ENCODE results near the gene USP2.

USP2 gene

DNA sequence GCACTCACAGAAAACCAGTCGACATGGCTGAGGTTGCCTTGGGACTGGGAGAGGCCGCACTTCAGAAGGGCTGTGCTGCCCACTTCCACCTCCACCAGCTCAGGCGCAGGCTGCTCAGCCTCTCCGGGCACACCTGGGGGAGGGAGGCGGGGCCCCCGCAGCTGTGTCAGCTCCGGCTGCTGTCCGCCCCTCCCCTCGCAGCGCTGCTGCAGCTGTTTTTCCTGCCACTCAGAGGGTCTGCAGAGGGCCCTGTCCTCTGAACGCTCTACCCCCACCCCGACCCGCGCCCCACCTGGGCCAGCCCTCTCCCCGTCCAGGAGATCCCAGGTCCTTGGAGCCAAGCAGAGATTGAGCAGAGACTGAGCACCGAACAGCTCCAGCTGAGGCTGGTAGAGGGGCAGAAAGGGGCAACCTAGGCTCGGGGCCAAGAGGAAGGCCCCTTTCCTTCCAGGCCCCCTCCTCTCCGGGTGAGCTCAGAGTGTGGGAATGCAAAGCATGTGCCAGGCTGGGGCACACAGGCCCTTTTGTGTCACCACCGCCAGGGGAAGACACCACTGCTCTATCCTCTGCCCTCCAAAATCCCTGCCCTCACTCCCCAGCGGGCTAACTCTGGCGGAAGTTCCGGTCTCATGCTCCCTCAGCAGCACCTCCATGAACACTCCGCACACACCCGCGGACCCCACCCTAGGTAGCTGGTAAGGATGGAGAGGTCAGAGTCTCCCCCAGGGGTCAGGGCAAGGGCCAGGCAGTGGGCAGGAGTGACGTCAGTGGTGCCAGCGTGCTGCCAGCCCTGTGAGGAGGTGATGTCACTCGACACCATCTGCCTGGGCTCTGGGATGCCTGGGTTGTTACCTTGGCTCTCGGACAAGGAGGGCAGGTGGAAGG lies 66.1 kb downstream of the USP2 start:
- peak overlapping the region; percentile 41; the same call in 1 of the 2 replicates for H3K9ac ChIP-seq (ENCODE audit: low read depth, low read length)
- H3K27me3 ChIP-seq (ENCODE audit: insufficient read depth, low read length) = peaks cover 61% of the 10 kb centered on the region
- H3K27ac ChIP-seq (ENCODE audit: low read length) = no peak overlapping the region
- peaks cover 27% of the 10 kb centered on the region for H3K4me1 ChIP-seq (ENCODE audit: insufficient read depth, low read length)
- no peaks in the 10 kb centered on the region for H3K36me3 ChIP-seq (ENCODE audit: insufficient read depth, low read depth, low read length)
- no peaks in the 10 kb centered on the region for H3K9me3 ChIP-seq (ENCODE audit: insufficient read depth, low read depth, low read length)
- peak overlapping the region; percentile 69 for H3K4me3 ChIP-seq (ENCODE audit: low read length)

DNA sequence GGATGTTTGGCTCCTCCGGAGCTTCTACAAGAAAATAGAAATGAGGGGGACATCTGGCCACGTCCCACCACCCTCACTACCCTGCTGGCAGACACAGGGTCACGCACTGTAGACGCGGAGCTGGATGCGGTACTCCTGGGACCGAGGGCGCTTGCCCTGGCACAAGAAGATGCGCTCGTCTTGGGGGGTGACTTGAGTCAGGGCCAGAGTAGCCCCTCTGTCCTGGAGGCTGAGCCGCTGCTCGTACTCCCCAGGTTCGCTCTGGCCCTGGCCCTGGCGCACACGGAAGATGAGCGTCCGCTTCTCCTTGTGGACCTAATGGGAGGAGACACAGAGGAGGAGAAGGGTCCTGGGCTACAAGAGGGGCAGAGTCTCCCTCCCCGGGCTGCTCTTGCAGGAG lies 66.8 kb downstream of the USP2 start:
- H3K9ac ChIP-seq (ENCODE audit: low read depth, low read length) = no peak overlapping the region
- H3K4me1 ChIP-seq (ENCODE audit: insufficient read depth, low read length) = peaks cover 23% of the 10 kb centered on the region
- H3K27me3 ChIP-seq (ENCODE audit: insufficient read depth, low read length) = peaks cover 56% of the 10 kb centered on the region
- H3K36me3 ChIP-seq (ENCODE audit: insufficient read depth, low read depth, low read length) = no peaks in the 10 kb centered on the region
- no peaks in the 10 kb centered on the region for H3K9me3 ChIP-seq (ENCODE audit: insufficient read depth, low read depth, low read length)
- peak overlapping the region; percentile 69 for H3K4me3 ChIP-seq (ENCODE audit: low read length)
- H3K27ac ChIP-seq (ENCODE audit: low read length) = no peak overlapping the region

DNA sequence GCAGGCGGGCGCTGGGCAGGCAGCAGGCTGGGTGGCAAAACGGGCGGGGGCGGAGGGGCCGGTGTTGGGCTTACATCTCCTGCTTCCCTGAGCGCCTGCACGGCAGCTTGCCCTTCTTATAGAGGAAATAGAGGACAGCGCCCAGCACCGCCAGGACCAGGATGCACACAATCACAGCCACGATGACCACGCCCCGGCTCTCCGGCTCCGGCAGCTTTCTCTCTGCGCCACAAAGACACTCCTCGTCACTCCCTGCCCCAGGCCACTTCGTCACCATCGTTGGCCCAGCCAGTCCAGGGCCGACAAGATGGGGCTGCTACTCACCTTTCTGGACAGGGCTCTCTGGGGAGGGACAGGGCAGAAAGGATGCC lies 70.8 kb downstream of the USP2 start:
- Histone ChIP-seq H3K4me1 (ENCODE audit: insufficient read depth, low read length) (peaks cover 5% of the 10 kb centered on the region; the same call in 1 of the 2 replicates), H3K27me3 (ENCODE audit: insufficient read depth, low read length) (peaks cover 17% of the 10 kb centered on the region), H3K9ac (ENCODE audit: low read depth, low read length) (no peak overlapping the region), H3K9me3 (ENCODE audit: insufficient read depth, low read depth, low read length) (no peaks in the 10 kb centered on the region), H3K4me3 (ENCODE audit: low read length) (no peak overlapping the region), H3K27ac (ENCODE audit: low read length) (no peak overlapping the region), H3K36me3 (ENCODE audit: insufficient read depth, low read depth, low read length) (peaks cover 22% of the 10 kb centered on the region)

DNA sequence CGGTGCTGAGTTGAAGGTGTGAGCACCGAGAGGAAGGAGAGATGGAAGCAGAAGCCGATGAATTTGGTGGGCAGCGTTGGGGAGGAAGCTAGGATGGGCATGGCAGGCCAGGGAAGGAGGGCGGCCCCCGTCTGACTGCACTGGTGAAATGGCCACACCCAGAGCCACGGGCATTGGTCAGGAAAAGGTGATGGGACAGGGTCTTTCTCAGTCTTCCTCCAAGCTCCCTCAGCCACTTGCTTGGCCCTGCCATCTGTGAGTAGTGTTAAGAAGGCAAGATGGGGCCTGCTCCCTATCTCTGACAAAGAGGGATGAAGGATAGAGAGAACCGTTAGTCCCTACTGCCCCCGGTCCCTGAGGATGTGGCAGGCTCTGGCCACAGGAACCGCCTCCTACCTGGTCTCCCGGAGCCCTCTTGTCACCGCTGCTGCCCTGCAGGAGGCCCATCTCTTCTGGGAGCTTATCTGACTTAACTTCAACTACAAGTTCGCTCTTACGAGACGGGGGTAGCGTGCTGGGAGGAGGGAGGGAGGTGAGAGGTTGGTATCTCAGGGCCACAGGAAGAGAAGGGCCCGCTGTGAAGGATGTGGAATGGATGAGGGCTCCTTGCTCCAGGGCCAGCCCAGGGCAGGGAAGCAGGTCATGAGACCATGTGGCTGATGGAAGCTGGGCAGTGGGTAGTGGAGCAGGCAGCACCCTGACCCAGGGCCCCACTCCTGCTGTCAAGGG lies 71.4 kb downstream of the USP2 start:
- H3K4me1 ChIP-seq (ENCODE audit: insufficient read depth, low read length) = peaks cover 5% of the 10 kb centered on the region; the same call in 1 of the 2 replicates
- H3K36me3 ChIP-seq (ENCODE audit: insufficient read depth, low read depth, low read length) = peaks cover 28% of the 10 kb centered on the region
- no peak overlapping the region for H3K9ac ChIP-seq (ENCODE audit: low read depth, low read length)
- H3K4me3 ChIP-seq (ENCODE audit: low read length) = no peak overlapping the region
- H3K27me3 ChIP-seq (ENCODE audit: insufficient read depth, low read length) = peaks cover 11% of the 10 kb centered on the region
- no peaks in the 10 kb centered on the region for H3K9me3 ChIP-seq (ENCODE audit: insufficient read depth, low read depth, low read length)
- no peak overlapping the region for H3K27ac ChIP-seq (ENCODE audit: low read length)

DNA sequence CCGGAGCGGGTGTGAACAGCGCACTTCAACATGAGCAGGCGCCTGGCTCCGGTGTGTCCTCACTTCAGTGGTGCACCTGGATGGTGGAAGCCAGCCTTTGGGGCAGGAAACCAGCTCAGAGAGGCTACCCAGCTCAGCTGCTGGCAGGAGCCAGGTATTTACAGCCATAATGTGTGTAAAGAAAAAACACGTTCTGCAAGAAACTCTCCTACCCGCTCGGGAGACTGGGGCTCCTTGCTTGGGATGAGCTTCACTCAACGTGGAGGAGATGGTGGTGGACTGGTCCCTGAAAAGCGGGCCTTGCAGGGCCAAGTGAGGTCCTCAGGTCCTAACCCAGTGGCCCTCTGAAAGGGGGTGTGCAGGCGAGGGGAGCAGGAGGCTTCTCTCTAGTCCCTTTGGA lies 72.1 kb downstream of the USP2 start:
- Histone ChIP-seq H3K9ac (ENCODE audit: low read depth, low read length) (no peak overlapping the region), H3K4me3 (ENCODE audit: low read length) (no peak overlapping the region), H3K4me1 (ENCODE audit: insufficient read depth, low read length) (peaks cover 5% of the 10 kb centered on the region; the same call in 1 of the 2 replicates), H3K27me3 (ENCODE audit: insufficient read depth, low read length) (peaks cover 4% of the 10 kb centered on the region; the same call in 1 of the 2 replicates), H3K27ac (ENCODE audit: low read length) (no peak overlapping the region), H3K9me3 (ENCODE audit: insufficient read depth, low read depth, low read length) (no peaks in the 10 kb centered on the region), H3K36me3 (ENCODE audit: insufficient read depth, low read depth, low read length) (peaks cover 35% of the 10 kb centered on the region)

DNA sequence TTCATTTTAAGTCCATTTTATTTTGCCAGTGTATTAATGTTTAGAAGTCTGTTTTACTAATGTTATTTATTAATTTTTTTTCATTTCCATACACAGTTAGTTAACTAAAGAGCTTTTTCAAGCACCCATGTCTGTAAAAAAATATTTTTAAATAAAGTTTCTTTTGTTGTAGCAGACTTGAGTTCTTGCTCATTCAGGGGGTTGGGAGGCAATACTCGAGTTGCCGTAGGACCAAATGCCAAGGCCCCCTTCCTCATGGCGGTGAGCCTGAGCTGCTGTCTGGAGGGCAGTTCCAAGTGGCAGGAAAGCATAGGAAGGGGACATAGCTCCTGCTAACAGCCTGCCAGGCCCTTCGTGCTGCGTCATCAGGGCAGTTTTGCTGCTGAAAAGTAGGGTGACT lies 73.5 kb downstream of the USP2 start:
- Histone ChIP-seq H3K36me3 (ENCODE audit: insufficient read depth, low read depth, low read length) (peaks cover 49% of the 10 kb centered on the region), H3K27ac (ENCODE audit: low read length) (no peak overlapping the region), H3K4me3 (ENCODE audit: low read length) (no peak overlapping the region), H3K4me1 (ENCODE audit: insufficient read depth, low read length) (peaks cover 5% of the 10 kb centered on the region; the same call in 1 of the 2 replicates), H3K9ac (ENCODE audit: low read depth, low read length) (no peak overlapping the region), H3K9me3 (ENCODE audit: insufficient read depth, low read depth, low read length) (no peaks in the 10 kb centered on the region), H3K27me3 (ENCODE audit: insufficient read depth, low read length) (no peaks in the 10 kb centered on the region)

DNA sequence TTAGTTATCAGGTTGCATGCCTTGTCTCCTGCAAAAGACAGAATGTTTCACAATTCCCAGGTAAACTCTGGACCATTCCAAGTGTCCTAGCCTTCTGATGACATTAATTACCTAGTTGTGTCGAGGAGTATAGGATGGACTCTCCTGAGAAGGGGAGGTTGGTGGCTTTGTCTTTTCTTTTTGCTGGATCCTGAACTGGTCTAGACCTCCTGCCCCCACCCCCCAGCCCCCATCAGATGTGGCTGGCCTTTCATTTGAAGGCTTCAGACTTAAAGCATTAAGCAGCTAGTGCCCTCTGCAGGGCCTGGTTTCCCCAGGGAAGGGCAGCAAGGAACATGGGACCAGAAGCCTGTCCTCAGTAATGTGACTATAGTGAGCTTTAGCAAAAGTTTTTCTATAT lies 74.3 kb downstream of the USP2 start:
- Histone ChIP-seq H3K36me3 (ENCODE audit: insufficient read depth, low read depth, low read length) (peaks cover 57% of the 10 kb centered on the region), H3K27ac (ENCODE audit: low read length) (no peak overlapping the region), H3K4me1 (ENCODE audit: insufficient read depth, low read length) (peaks cover 5% of the 10 kb centered on the region; the same call in 1 of the 2 replicates), H3K27me3 (ENCODE audit: insufficient read depth, low read length) (no peaks in the 10 kb centered on the region), H3K4me3 (ENCODE audit: low read length) (no peak overlapping the region), H3K9ac (ENCODE audit: low read depth, low read length) (no peak overlapping the region), H3K9me3 (ENCODE audit: insufficient read depth, low read depth, low read length) (no peaks in the 10 kb centered on the region)

DNA sequence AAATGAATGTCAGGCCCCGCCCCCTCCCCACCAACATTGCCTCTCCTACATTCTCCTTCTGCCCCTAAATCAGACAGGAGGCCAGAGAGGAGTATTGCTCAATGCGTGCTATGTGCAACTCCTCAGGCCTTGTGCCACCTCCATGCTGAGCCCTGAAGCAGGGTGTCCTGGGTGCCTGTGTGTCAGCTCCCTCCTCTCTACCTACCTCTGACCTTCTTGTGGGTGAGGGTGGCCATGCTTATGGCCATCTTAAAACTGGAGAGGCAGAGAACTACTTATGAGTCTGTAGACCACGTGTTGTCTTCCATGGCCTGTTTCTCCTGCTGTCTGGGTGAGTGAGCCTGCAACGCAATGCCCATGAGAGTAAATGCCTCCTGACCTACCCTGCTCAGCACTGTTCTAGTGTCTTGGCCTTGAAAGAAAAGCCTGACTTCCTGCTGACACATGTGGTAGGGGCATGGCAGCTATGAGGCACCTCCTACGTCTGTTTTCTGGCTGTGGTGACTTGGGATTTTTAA lies 75.1 kb downstream of the USP2 start:
- no peaks in the 10 kb centered on the region for H3K9me3 ChIP-seq (ENCODE audit: insufficient read depth, low read depth, low read length)
- no peak overlapping the region for H3K4me3 ChIP-seq (ENCODE audit: low read length)
- H3K9ac ChIP-seq (ENCODE audit: low read depth, low read length) = no peak overlapping the region
- no peaks in the 10 kb centered on the region for H3K27me3 ChIP-seq (ENCODE audit: insufficient read depth, low read length)
- H3K36me3 ChIP-seq (ENCODE audit: insufficient read depth, low read depth, low read length) = peaks cover 65% of the 10 kb centered on the region
- H3K27ac ChIP-seq (ENCODE audit: low read length) = no peak overlapping the region
- H3K4me1 ChIP-seq (ENCODE audit: insufficient read depth, low read length) = peaks cover 5% of the 10 kb centered on the region; the same call in 1 of the 2 replicates

DNA sequence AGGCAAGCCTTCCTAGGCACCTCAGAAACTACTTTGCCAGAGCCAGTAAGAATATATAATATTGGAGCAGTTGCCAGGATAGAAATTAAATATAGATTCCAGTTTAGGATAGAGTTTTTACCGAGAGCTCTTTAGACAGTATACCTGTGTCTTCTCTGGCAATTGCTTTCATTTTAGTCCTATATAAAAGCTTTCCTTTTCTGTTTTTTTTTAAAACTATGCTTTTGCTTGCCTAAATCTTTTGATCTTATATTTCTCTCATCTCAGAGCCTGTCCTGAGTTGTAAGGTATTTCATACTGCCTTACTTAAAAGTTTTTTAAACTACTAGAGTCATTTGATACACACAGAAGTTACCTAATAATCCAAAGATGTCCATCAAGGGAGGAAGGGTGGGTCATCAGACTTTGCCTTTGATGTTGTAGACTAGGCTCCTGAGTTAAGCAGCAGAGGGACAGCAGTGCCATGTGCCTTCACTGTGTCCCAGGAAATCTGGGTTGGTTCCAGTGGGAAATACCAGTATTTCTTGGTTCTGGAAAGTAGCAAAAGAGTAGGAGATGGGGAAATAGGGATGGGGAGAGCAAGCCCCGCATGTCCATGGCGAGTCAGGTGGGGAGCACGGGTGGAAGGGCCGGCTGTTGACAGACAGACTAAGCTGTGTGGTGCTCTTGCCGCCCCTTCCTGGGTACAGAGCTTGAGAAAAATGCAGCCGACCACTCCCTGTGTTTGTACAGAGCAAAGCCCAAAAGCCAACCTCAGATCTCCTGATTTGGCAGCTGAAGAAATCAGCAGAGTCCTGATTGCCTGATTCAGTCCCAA lies 75.7 kb downstream of the USP2 start:
- Histone ChIP-seq H3K36me3 (ENCODE audit: insufficient read depth, low read depth, low read length) (peaks cover 71% of the 10 kb centered on the region), H3K9ac (ENCODE audit: low read depth, low read length) (no peak overlapping the region), H3K9me3 (ENCODE audit: insufficient read depth, low read depth, low read length) (no peaks in the 10 kb centered on the region), H3K27me3 (ENCODE audit: insufficient read depth, low read length) (no peaks in the 10 kb centered on the region), H3K4me1 (ENCODE audit: insufficient read depth, low read length) (peaks cover 5% of the 10 kb centered on the region; the same call in 1 of the 2 replicates), H3K27ac (ENCODE audit: low read length) (no peak overlapping the region), H3K4me3 (ENCODE audit: low read length) (no peak overlapping the region)

Data from iPS-20b (cell line).